GM21390 (cell line): ENCODE measurements around the gene MAGED2.
"Not testable (repeated sequence)": the region's sequence is repeated elsewhere in the genome, so short reads cannot be mapped to it uniquely, and the experiment has no call there.

Experiments used
- ATAC-seq: cut with Tn5 transposase; IDR thresholded peaks from one replicate; pipeline ENCODE4 v1.9.1; 2021; ENCODE audit not compliant: unreplicated experiment

Gene MAGED2, protein sequence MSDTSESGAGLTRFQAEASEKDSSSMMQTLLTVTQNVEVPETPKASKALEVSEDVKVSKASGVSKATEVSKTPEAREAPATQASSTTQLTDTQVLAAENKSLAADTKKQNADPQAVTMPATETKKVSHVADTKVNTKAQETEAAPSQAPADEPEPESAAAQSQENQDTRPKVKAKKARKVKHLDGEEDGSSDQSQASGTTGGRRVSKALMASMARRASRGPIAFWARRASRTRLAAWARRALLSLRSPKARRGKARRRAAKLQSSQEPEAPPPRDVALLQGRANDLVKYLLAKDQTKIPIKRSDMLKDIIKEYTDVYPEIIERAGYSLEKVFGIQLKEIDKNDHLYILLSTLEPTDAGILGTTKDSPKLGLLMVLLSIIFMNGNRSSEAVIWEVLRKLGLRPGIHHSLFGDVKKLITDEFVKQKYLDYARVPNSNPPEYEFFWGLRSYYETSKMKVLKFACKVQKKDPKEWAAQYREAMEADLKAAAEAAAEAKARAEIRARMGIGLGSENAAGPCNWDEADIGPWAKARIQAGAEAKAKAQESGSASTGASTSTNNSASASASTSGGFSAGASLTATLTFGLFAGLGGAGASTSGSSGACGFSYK

DNA sequence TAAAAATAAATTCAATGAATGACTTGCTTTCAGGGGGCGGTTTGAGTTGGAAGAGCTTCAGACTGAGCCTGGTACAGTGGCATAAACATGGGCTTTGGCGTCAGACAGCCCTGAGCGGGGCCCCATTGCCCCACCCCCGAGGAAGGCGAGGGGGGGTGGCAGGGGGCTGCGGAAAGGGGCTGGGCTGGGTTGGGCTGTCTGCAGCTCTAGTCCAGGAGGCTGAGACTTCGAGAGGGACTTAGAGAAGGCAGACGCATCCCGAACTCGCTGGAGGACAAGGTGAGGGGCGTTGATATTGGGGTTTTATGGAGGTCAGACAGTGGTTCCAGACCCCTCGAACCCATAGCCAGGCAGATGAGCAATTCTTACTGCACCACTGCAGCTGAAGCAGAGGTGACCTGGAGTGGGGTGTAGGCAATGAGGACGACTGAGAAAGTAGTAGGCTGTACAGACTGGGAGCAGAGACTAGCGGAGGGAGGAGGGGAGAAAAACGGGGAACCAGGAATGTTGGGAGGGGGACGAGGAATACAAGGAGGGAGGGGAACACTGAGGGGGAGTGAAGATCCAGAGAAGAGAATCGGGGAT, at the start of gene MAGED2:
Gene MAGED2 (plus strand): TSS at position 222 of the 585 bp plus-strand sequence. CDS start 1,587 bp downstream, outside the sequence.
- no peak for ATAC-seq

DNA sequence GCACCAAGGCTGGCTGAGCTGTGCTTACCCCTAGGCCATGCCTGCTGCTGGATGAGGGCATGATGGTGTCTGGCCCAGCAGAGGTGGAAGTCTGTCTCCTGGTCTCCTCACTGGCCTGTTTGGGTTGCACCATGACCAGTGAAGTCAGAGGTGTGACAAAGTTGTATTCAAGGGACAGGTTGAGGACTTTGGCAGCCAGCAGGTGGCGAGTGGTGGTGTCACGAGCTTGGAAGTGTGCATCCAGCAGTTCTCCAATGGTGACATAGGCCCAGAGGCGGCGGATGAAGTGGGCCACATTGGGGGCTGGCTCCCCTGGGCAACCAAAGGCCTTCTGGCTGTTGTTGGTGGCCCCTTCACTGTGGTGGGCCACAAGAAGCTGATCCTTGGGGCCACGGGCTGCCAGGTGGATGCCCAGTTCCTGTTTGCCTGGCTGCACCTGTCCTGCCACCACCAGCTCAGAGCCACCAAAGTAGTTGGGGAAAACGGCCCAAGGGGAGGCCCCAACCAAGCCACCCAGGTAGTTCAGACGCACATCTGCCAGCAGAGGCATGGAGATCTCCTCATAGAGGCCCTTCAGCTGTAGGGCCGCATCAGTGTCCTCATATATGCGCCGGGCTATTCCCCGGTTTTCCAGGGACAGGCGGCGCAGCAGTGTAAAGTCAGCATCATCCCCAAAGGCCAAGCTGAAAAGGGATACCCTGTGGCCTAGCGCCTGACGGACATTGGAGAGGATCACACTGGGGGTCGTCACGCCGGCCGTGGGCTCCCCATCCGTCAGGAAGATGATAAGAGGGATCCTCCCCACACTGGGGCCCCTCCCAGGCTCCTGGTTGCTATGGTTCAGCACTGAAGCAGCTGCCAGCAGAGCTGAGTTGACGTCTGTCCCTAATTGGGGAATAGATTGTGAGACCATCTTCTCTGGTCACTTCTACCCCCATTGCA, 49.2 kb upstream of the MAGED2 start:
- no peak for ATAC-seq

DNA sequence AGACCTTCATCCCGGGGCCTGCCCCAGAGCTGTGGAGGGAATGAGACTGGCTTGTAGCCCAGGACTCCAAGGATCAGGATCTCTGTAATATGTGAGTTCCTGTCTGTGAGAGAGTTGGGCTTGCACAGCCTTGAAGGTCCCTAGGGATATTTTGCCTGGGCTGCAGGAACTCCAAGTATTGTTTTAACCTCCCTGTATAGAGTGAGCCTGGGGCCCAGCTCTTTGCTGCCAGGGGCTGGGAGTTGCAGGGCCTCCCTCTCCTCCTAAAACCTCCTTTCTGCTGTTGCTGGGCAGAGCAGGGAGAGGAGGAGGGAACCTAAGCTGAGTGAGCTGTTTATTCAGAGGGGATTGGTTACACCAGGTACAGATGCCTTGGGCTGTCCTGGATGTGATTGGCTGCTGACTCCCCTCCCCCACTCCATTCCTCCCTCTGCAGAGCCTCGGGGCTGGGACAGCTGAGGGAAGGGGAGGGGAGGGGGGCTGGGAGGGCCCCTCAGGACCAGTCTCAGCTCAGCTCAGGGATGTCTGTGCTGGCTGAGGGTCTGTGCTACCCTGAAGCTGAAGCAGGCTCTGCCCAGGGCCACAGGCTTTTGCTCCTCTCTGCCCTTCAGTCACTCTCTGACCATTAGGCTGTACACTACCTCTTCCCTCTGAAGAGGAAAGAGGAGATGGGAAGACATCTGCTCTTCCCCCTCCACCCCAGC, 33.0 kb upstream of the MAGED2 start:
- not testable (repeated sequence) for ATAC-seq

DNA sequence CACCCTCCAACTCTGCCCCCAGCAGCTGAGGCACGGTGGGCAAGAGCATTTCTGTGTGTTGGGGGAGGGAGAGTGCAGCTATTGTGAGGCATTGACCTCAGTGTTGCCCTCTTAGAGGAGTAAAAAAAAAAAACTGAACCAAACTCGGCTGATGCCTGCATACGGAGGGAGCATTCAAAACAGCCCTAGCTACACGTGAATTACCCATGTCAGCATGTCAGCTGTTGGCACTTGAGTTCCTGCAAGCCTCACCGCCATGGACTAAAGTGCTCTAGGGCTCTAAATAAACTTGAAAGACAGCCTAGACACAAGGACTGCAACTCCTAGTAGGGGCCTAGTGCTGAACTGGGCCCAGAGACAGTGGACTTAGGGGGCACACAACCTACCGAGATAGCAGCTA, 31.5 kb upstream of the MAGED2 start:
- ATAC-seq = no peak

DNA sequence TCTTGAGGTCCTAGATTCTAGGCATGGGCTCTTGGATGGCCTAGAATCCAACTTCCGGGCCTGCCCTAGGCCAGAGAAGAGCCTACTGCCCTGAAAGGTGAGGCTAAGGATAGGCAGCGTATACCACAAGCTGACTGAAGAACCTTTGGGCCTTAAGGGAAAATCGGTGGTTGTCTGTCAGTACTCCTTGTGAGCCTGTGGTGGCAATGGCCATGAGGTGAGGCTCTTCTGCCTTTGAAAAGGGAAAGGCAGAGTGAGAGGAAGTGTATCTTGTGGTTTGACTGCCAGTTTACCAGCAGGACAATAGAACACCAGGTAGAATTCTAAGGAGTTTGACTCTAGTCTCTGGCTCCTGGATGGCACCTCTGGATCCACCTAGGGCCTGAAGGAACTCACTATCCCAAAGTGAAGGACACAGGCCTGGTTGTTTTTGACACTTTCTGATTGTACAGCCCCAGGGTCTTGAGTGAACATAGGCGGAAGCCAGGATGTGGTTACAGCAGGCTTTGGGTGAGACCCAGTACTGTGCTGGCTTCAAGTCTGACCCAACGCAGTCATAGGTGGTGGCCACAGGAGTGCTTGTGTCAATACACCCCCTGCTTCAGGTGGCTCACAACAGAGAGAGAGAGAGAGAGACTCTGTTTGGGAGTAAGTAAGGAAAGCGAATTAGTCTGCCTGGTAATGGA, 30.4 kb upstream of the MAGED2 start:
- ATAC-seq = no peak

DNA sequence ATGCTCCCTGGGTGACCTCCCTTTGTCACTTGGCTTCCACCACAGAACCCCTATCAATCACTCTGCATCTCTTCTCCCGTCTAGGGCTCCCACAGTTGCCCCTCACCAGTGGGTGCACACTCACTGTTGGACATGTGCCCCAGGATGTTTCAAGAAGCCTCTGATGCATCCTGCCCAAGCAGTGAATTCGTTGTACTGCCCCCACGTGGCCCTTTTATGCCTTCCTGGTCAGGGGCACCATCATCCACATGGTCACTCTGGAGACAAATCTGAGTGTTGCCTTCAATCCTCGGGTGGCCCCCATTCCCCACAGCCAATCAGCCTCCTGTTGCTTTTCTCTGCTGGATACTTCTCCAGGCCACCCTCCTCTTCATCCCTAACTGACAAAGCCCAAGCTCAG, 21.6 kb upstream of the MAGED2 start:
- ATAC-seq = no peak

DNA sequence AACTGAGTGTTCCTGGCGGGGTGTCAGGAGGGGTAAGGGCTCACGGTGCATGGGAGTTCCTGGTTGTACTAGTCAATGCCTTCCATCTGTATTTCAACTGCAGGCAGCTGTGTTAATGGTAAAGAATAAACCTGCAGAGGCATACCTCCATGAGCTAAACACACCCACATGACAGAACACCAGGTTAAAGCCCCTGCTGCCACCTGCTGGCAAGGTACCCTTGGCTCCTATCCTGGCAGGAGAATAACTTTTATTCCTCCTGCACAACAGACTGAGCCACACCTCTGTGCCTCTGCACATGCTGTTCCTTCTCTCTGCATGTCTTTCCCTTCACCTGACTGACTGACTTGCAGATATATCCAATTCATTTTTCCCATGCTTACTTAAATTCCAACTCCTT, 20.6 kb upstream of the MAGED2 start:
- ATAC-seq = no peak

DNA sequence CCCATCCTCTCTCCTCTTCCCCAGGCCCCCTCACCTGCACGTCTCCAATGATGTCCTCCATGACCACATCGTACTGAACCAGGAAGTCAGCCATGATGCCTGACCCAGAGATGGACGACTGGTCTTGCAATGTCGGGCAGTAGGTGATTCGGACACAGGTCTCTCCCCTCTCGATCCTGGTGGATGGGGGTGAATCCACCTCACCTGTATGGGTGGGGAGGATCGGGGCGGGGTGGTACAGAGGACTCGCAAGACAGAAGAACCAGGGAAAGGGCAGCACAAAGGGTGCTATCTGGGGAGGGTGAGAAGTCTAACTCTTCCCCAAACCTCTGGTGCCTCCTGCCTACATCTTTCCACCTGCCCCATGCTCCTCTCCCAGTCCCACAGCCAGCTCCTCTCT, 19.1 kb upstream of the MAGED2 start:
- no peak for ATAC-seq

DNA sequence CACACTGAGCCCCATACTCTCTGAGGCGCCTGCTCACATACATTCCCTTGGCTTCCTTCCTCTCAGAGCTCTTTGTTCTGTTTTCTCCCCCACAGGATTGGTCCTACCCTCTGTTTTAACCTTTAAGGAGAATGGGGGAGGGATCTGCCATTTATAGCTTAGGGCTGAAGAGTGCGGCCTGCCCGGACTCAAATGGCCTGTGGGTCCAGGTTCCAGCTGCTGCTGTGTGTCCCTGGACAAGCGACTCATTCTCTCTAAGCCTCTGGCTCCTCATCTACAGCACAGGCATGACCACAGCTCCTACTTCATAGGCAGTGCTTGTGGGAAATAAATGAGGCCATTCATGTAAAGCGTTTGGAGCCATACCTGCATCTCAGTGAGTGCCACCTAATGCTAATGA, 18.1 kb upstream of the MAGED2 start:
- not testable (repeated sequence) for ATAC-seq

DNA sequence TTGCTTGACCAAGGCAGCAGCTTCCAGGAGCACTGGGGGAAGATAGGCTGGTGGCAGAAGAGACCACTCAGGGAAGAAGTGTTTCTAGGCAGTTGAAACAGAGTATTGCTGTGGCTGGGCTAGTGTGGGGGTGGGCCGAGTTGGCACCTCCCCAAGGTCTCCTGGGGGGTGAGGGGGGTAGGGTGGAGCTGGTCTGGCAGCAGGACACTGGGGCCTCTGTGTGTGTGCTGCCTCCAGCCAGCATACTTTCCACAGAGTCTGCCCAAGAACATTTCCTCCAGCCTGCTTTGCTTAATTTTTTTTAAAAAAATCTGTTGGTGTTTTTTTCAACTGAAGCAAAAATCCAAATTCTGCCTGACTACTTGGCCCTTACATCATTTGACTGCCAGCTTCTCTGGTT, 13.5 kb upstream of the MAGED2 start:
- ATAC-seq = no peak

DNA sequence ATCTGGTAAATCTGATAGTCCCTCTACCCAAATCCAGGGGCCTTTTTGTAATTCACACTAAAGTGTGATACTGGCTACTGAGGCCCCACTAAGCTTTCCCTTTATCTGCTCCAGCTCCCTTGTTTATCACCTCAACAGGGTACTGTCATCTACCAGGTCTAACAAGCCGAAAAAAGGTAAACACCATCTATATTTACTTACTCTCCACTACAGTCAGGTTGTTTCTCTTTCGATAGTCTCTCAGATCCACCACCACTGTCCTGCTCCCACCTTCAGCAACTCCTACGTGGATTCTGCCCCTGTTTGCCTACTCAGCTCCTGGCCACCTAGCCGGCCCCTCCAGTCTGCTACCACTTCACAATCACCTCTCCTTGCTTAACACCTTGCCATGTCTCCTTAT, 12.8 kb upstream of the MAGED2 start:
- ATAC-seq = no peak

DNA sequence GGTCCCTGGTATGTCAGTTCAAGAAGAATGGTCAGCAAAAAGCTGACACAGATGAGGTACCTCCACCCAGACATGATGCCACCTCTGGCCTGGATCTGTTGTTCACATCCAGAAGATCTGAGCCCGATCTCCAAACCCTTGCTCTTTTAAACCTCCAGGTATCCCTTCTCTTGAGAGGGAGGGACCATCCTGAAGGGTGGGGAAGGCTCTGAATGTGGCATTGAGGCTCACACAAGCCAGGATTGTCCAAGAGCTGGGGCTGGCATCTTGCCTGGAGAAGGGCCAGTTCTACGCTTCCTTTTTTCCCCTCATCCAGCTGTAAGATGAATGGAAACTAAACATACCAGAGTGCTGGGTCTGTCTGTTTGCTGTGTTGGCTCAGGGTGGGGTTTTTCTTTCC, 9.4 kb upstream of the MAGED2 start, which contains the start of gene ITIH6:
Gene ITIH6 (minus strand): TSS at position 119 of the 400 bp plus-strand sequence. CDS start 45 bp downstream, at position 74.
- ATAC-seq = no peak

DNA sequence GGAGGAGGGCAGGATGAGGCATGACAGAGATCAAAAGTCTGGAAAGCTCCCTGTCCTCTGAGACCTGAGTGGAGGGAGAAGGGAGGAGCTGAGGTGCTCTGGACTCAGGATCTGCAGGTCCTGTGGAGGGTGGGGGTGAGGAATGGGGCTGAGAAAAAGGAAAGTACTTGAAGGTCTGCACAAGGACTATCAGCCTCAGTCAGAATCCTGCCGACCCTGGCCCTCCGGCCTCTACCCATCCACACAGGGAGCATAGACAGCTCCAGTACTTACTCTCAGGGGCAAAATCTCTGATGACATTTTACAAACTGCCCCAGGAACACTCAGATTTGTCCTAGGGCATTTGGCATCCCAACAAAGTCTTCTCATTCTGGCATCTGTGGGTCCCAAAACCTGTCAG, 8.5 kb upstream of the MAGED2 start:
- ATAC-seq = no peak

DNA sequence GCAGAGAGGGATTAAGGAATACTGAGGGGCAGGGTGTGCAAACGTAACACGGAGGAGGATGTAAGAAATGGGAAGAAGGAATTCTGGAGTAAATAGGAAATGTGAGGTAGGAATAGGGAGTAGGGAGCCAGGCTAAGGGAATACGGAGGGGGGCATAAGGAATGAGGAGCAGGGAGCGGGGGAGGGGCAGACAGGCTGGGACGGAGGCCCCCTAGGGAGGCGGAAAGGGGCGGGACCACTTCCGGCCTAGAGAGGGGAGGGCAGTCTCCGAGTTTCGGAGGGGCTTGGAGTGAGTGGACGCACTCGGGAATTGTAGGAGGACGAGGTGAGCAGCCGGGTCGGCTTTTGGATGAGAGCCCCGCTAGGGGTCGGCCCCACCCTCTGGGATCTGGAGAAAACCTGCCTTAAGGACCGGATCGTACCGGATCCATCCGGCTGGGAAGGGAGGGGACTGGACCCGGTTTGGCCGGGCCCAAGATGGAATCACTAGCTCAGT, 612 bp downstream of the MAGED2 start:
- ATAC-seq = peak; percentile 23

DNA sequence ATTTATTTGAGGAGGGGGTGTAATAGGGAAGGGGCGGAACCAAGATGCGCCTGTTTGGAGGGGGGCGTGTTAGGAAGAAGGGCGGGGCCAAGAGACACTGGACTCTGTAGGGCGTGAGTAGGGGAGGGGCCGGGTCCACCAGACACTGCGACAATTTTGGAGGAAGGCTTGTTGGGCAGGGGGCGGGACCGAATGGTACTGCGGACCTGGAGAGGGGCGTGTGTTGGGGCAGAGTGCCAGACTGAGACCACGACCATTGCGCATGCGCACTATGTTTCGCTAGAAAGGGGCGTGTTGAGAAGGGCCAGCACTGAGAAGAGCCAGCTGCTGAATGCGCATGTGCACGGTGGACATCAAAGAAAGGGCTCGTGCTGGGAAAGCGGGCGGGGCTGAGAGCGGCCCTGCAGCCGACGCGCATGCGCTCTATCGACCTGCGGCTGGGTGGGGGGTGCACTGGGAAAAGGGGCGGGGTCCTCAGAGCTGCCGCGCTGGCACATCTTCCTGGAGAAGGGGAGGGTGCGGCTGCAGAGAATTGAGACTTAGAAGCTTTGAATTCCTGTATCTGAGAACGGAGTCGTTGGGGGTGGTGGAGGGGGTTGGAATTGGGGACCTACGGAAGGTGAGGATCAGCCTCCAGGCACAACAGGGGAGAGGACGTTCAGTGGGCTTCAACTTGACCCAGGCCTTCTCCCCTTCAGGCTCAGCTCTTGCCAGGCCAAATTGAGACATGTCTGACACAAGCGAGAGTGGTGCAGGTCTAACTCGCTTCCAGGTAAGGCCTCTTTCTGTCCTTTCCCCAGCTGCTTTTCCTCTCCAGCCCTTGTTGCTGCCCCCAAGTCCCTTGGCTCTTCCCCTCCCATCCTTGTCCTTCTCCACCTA, 1.3 kb downstream of the MAGED2 start:
- peak; percentile 83 for ATAC-seq

DNA sequence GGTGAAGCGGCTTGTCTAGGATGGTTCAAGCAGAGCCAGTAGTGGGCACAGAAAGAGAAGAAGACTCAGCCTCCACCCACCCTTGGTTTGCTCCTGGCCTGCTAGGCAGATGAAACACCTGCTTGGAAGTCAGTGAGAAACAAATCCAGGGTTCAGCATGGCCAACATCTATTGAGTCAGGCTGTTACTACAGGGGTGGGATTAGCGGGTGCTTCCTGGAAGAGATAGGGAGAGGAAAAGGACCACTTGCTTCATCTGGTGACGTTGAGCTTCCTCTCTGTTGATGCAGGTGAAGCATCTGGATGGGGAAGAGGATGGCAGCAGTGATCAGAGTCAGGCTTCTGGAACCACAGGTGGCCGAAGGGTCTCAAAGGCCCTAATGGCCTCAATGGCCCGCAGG, 3.0 kb downstream of the MAGED2 start:
- ATAC-seq = no peak

DNA sequence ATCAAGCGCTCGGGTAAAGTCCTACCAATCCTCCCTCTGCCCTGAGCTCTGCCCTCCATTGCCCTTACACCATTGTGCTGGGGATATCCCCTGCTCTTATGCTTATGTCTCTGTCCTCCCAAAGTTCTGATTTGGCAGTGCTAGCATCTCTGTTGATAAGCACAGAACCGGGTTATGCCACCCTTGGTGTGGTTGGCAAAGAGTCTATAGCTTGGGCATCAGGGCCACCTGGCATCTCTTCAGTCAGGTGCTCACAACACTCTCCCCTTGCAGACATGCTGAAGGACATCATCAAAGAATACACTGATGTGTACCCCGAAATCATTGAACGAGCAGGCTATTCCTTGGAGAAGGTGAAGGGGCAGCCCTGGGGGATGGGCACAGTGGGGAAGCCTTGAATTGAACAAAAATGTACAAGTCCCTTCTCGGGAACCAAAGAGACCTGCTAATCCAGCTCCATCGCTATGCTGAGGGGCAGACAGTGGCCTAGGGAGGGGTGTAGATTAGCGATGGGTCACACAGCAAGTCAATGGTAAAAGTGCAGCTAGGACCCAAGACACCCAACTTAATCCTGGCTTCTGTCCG, 3.8 kb downstream of the MAGED2 start:
- no peak for ATAC-seq

DNA sequence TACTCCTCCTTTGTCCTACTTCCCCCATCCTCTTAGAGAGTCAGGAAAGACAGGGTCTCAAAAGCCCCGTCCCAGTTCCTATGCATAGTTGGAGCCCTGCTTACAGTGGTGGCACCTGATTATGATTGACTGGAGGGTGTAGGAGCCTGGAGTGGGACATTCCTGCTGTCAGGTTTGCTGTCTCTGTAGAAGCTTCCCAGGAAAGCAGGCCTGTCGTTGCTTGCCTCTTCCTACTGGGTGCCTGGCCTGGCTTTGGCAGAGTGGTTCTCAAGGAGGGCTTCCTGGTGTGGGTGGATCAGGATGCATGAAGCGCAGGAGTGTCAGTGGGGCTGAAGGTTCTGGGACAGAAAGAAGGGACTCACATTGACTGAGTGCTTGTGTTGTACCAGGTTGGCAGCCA, 4.8 kb downstream of the MAGED2 start:
- ATAC-seq = no peak
